Keratinocyte (primary cell): ENCODE measurements around the gene LIX1. TPM values are rescaled to one million over a fixed set of nuclear protein-coding genes. Genes with fewer than 3 reads are reported as not detected.

Source experiments
- DNase-seq: peaks from one replicate; pipeline ENCODE4 v3.0.0-alpha.2; 2011; ENCODE audit warnings: low read depth, missing footprints, low spot score
- FAIRE-seq: peaks from 2 replicates; lab custom pipeline; 2011; peaks lifted over from hg19 to GRCh38; lab: Jason Lieb, UNC
- H2AFZ ChIP-seq: 2 replicates; pipeline ENCODE4 v1.6.0; 2012; ENCODE audit warnings: low read length, control low read depth, inconsistent platforms; ENCODE audit not compliant: control insufficient read depth
- H3K27ac ChIP-seq: 2 replicates; pipeline ENCODE4 v1.5.1; 2011; ENCODE audit warnings: low read length; ENCODE audit not compliant: control insufficient read depth, insufficient read depth
- H3K27me3 ChIP-seq: 3 replicates; pipeline ENCODE4 v1.6.0; 2011; ENCODE audit warnings: low read length; ENCODE audit not compliant: control insufficient read depth, insufficient read depth; ENCODE audit errors: extremely low read depth
- H3K36me3 ChIP-seq, 2 experiments: 2 replicates in 1 of 2; 3 replicates in 1 of 2; pipeline ENCODE4 v1.5.1; 2011; ENCODE audit warnings: low read length in 2 of 2, mild to moderate bottlenecking in 1 of 2; ENCODE audit not compliant: control insufficient read depth in 2 of 2, insufficient read depth in 2 of 2; ENCODE audit errors: extremely low read depth in 1 of 2
- H3K4me1 ChIP-seq: 3 replicates; pipeline ENCODE4 v1.5.1; 2011; ENCODE audit warnings: low read length; ENCODE audit not compliant: control insufficient read depth, insufficient read depth; ENCODE audit errors: extremely low read depth
- H3K4me2 ChIP-seq: 3 replicates; pipeline ENCODE4 v1.6.0; 2011; ENCODE audit warnings: low read depth, low read length; ENCODE audit not compliant: control insufficient read depth, insufficient read depth; ENCODE audit errors: extremely low read depth
- H3K4me3 ChIP-seq, 3 experiments: fragments of 200-600 bp in 1 of 3; sonication (generic) in 1 of 3; 2 replicates in 2 of 3; 3 replicates in 1 of 3; pipeline ENCODE4 v1.5.1; 2011 to 2016; ENCODE audit warnings: low read length in 3 of 3, mild to moderate bottlenecking in 3 of 3, control low read depth in 2 of 3, inconsistent platforms in 1 of 3, low read depth in 1 of 3, mixed read lengths in 1 of 3, mixed run types in 1 of 3, moderate library complexity in 1 of 3; ENCODE audit not compliant: control insufficient read depth in 2 of 3, insufficient read depth in 2 of 3; ENCODE audit errors: extremely low read depth in 1 of 3
- H3K79me2 ChIP-seq: 2 replicates; pipeline ENCODE4 v1.6.0; 2012; ENCODE audit warnings: low read length; ENCODE audit not compliant: control insufficient read depth, insufficient read depth
- H3K9ac ChIP-seq: 3 replicates; pipeline ENCODE4 v1.6.0; 2011; ENCODE audit warnings: low read length; ENCODE audit not compliant: control insufficient read depth, insufficient read depth; ENCODE audit errors: extremely low read depth
- H3K9me1 ChIP-seq: 3 replicates; pipeline ENCODE4 v1.6.0; 2011; ENCODE audit warnings: low read length; ENCODE audit not compliant: control insufficient read depth, insufficient read depth; ENCODE audit errors: extremely low read depth
- H3K9me3 ChIP-seq: 2 replicates; pipeline ENCODE4 v1.5.1; 2012; ENCODE audit warnings: low read depth, low read length; ENCODE audit not compliant: control insufficient read depth
- H4K20me1 ChIP-seq: 3 replicates; pipeline ENCODE4 v1.6.0; 2011; ENCODE audit warnings: low read length; ENCODE audit not compliant: control insufficient read depth, insufficient read depth; ENCODE audit errors: extremely low read depth
- EZH2 ChIP-seq: IDR thresholded peaks from one replicate; pipeline ENCODE4 v1.6.1; 2012; ENCODE audit warnings: inconsistent platforms, mild to moderate bottlenecking, low read length, moderate library complexity
- dilution Hi-C: fragments of 300-500 bp; cut with MboI; formaldehyde crosslinking; loops from one replicate; pipeline ENCODE4 v1.7.0; 2020; ENCODE audit warnings: low sequenced_read_pairs; ENCODE audit not compliant: extremely low pct_ligation_motif_present
- polyA plus RNA-seq, 5 experiments: library from polyadenylated mRNA; depleted of rRNA in 3 of 5; stranded (reverse) in 3 of 5; stranded (forward) in 1 of 5; unstranded in 1 of 5; fragments of >200 nt; gene quantifications; 1 replicate in 1 of 5; 2 replicates in 3 of 5; 3 replicates in 1 of 5; pipeline versions ENCODE4 v1.2.1 to v1.2.3, GENCODE V29; 2011 to 2012; ENCODE audit warnings: missing spikeins in 2 of 5, low read depth in 1 of 5, low replicate concordance in 1 of 5
- TF ChIP-seq, protein P1 (sequence below), 3 experiments: IDR thresholded peaks in 1 of 3; conservative IDR thresholded peaks in 1 of 3; optimal IDR thresholded peaks in 1 of 3; 2 replicates in 2 of 3; 3 replicates in 1 of 3; pipeline versions ENCODE3 to v1.5.1; 2011; ENCODE audit warnings: low read length in 3 of 3, mild to moderate bottlenecking in 3 of 3, moderate library complexity in 2 of 3, control low read depth in 1 of 3, inconsistent platforms in 1 of 3; ENCODE audit not compliant: insufficient read depth in 2 of 3; ENCODE audit errors: extremely low read depth in 1 of 3

Gene LIX1
- polyA plus RNA-seq, 1 donor (not counting 4 experiments of a cell fraction or from before 2014, with no cell fraction given), result not detected

DNA sequence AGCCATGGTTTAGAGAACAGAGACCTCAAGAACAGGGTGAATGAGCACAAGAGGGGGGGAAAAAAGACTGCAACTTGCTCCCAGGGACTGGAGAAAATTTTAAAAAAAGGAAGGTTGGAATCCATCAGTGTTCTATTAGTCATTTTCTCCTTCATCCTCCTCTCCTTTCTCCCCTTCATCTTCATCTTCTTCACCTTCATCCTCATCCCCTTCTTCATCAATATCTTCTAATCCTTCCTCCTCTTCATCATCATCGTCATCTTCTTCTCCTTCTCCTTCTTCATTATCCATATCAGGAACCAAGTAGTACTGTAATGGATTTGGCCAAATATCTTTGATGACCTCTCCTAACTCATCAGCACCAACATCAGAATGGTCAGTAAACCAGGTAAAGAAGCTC is 86.1 kb downstream of the LIX1 start:
- H3K9ac ChIP-seq, result no peak overlapping the region
- no peaks in the 10 kb centered on the region for H3K79me2 ChIP-seq
- no peak overlapping the region for H2AFZ ChIP-seq
- H3K27ac ChIP-seq, result no peak overlapping the region
- H3K27me3 ChIP-seq, result no peaks in the 10 kb centered on the region
- no peaks in the 10 kb centered on the region for H3K36me3 ChIP-seq
- no peak overlapping the region for H3K4me3 ChIP-seq
- DNase-seq (no peak), FAIRE-seq (no peak)
- H3K9me3 ChIP-seq, result no peaks in the 10 kb centered on the region
- no peak for TF ChIP-seq EZH2
- TF ChIP-seq, protein P1, sequence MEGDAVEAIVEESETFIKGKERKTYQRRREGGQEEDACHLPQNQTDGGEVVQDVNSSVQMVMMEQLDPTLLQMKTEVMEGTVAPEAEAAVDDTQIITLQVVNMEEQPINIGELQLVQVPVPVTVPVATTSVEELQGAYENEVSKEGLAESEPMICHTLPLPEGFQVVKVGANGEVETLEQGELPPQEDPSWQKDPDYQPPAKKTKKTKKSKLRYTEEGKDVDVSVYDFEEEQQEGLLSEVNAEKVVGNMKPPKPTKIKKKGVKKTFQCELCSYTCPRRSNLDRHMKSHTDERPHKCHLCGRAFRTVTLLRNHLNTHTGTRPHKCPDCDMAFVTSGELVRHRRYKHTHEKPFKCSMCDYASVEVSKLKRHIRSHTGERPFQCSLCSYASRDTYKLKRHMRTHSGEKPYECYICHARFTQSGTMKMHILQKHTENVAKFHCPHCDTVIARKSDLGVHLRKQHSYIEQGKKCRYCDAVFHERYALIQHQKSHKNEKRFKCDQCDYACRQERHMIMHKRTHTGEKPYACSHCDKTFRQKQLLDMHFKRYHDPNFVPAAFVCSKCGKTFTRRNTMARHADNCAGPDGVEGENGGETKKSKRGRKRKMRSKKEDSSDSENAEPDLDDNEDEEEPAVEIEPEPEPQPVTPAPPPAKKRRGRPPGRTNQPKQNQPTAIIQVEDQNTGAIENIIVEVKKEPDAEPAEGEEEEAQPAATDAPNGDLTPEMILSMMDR (optimal IDR thresholded peaks at IDR 0.05 in 1 of 3, IDR thresholded peaks at IDR 0.05 in 1 of 3, conservative IDR thresholded peaks at IDR 0.05 in 1 of 3; ENCODE audit: extremely low read depth in 1 of 3, insufficient read depth in 2 of 3, low read length in 3 of 3), result no peak
- dilution Hi-C loops, result no loop called here
- H4K20me1 ChIP-seq, result peaks cover 2% of the 10 kb centered on the region
- no peak overlapping the region for H3K4me2 ChIP-seq
- H3K4me1 ChIP-seq, result no peaks in the 10 kb centered on the region
- H3K9me1 ChIP-seq, result no peaks in the 10 kb centered on the region

DNA sequence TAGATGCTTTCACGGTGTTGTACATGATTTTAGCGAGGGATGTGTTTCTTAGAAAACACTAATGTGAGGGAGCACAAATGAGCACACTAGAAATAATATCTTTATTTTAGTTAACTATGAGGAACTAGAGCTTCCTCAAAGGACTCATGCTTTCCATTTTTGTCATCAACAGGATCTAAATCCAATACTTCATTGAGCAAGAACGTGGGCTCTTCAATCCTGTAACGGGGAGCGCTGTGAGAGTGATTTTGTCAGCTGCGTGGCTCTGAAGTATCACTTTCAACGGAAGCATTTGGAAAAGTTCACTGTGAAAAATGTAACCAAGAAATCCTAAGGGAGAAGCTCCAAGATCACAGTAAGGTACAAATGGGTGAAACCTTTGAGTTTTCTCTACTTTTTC is 93.2 kb downstream of the LIX1 start:
- H3K9ac ChIP-seq, result no peak overlapping the region
- no peak overlapping the region for H3K27ac ChIP-seq
- H3K4me2 ChIP-seq, result no peak overlapping the region
- no peaks in the 10 kb centered on the region for H3K36me3 ChIP-seq
- DNase-seq (no peak), FAIRE-seq (no peak)
- no peak overlapping the region for H3K4me3 ChIP-seq
- no peaks in the 10 kb centered on the region for H3K9me3 ChIP-seq
- no peaks in the 10 kb centered on the region for H3K4me1 ChIP-seq
- TF ChIP-seq, protein P1 (optimal IDR thresholded peaks at IDR 0.05 in 1 of 3, IDR thresholded peaks at IDR 0.05 in 1 of 3, conservative IDR thresholded peaks at IDR 0.05 in 1 of 3; ENCODE audit: extremely low read depth in 1 of 3, insufficient read depth in 2 of 3, low read length in 3 of 3), result no peak
- no peak for TF ChIP-seq EZH2
- no peak overlapping the region for H2AFZ ChIP-seq
- no peaks in the 10 kb centered on the region for H4K20me1 ChIP-seq
- H3K9me1 ChIP-seq, result no peaks in the 10 kb centered on the region
- dilution Hi-C loops, result loop anchor here (25.0 kb wide), 1 partner anchor 113 kb away; no protein-coding TSS in a partner anchor
- H3K27me3 ChIP-seq, result peaks cover 10% of the 10 kb centered on the region
- H3K79me2 ChIP-seq, result no peaks in the 10 kb centered on the region
